ENCODE measurements around the gene CASP4.
"Not testable (repeated sequence)": the region's sequence is repeated elsewhere in the genome, so short reads cannot be mapped to it uniquely, and the experiment has no call there.

Gene CASP4

DNA sequence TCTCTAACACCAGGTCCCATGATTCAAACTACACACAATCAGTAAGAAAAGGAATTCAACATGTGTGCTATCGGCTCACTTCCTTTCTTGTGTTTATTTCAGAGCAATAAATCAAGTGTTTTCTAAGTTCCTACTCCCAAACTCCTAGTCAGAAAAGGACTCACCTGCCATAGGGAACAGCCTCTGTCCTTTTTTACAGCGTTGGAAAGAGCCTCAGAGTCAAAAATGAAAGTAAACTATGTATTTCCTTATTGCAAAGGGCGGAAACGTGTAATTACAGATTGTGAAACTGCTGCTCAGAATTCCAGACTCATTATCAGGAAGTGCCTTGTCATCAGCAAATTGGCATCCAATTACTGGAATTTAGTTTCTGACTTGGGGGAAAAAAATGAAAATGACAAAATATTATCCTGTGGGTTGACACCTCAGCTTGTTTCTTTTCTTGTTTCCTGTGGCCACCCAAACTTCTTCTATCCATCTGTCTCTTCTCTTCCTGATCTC, at the start of gene CASP4:
CASP4 (minus strand) TSS at position 220 of the 501 bp plus-strand sequence; CDS start at position 171, 49 bp downstream.
- DNase-seq, result peak; percentile 61

DNA sequence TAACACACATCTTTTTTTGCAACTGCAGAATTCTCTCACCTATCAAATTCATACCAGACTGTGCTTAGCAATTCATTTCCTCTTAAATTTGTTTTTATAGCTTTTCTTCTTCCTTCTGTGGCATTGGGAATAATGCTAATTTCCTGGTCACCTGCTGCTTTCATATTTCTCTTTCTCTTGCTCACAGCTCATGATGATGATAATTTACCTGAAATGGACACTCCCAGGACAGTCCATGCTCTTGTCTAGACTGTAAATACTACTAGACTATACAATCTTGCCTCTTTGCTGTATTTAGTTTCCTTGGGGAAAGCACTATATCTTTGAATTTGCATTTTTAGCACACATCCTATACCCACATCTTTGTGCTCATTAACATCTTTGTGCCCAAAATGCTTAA, 39.1 kb upstream of the CASP4 start:
- DNase-seq, result no peak

DNA sequence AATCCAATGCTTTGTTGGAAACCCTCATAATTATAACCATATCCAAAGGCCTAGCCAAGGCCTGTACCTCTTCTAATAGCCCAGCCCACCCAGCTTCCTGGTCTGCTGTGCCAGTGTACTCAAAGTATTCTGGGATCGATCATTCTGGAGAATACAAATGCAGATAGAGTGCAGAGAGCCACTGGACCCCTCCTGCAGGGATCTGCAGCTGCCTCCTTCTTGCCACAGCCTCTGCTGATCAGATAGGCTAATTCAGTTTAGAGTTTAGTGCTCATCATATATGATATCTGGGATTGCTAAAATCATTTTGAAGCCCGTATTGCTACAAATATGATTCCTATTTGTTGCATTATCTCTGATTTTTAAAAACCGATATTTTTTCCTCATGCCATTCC, 37.1 kb upstream of the CASP4 start:
- no peak for DNase-seq

DNA sequence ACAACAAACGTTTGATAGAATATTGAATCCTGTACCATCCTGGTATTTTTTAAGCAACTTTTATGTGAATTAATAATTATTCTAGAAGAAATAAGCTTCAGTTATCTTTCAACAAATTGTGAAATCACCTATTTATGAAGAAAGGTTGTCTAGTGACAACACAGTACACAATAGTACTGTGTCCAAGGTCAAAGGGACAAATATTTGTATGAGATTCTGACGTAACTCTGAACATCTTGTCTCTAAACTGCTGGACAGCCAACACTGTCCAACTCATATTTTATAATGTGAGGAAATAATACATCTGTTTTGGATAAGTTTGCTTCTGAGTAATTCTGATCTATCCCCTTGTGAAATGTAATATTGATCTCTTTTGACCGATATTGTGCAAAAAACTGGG, 35.6 kb upstream of the CASP4 start:
- DNase-seq, result no peak

DNA sequence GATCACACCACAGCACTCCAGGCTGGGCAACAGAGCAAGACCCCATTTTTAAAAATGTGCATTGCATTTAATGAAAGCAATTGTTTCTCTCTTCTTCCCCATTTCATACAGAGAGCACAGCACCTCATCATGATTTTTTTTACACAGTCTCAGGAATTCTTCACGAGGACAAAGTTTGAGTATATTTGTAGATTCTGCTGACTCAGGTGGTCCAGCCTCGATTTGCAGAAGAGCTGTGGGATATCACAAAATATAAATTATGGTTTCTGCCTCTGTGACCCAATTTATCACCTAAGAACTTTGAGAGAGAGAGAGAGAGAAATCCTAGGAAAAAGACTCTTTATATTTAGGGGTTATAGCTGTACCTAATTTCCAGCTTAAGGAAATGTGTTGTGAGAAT, 34.8 kb upstream of the CASP4 start:
- DNase-seq, result no peak

DNA sequence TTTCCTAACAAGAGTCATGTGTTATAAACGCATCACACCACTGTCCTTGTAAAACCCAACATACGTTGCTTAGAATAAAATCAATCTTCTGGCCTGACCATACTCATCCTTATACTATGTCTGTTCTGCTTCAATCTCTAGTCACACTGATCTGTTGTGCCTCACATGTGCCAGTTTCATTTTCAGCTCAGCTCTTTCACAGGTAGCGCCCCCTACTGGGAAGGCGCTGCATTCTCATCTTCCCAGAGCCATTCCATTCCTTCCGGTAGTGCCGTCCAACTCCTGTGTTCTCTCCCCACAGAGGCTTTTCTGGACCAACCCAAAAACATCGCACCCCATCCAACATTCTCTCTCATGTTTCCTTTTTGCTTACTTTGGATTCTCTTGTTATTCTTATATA, 32.4 kb upstream of the CASP4 start:
- peak; percentile 69 for DNase-seq

DNA sequence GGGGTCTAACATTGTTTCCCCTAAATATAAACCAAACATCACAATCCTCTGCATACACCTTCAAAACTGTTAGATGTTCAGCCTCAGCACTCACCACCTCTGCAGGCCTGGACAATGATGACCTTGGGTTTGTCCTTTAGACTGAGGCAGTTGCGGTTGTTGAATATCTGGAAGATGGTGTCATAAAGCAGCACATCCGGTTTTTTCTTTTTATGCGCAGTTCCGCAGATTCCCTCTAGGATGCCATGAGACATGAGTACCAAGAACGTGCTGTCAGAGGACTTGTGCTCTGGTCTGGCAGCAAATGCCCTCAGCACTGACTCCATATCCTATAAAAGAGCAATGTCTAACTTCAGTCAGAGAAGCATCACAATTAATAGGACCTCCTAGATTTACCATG, 31.8 kb upstream of the CASP4 start:
- DNase-seq, result no peak

DNA sequence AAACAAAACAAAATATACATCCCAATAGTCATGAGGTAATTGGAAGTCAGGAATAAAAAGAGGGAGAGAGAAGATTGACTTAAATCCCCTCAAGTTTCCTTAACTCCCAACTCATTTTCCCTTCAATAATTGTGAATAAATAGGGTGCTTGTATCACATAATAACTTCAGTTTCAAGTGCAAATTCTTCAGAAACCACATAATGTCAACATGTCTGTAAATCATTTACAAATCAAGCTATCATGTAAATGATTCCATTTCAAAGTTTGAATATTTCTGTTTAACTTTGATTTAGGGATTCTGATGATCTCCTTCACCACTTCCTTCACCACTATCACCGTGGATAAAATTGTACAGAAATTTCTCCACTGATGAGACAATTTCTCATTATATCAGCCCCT, 31.3 kb upstream of the CASP4 start:
- DNase-seq, result no peak

DNA sequence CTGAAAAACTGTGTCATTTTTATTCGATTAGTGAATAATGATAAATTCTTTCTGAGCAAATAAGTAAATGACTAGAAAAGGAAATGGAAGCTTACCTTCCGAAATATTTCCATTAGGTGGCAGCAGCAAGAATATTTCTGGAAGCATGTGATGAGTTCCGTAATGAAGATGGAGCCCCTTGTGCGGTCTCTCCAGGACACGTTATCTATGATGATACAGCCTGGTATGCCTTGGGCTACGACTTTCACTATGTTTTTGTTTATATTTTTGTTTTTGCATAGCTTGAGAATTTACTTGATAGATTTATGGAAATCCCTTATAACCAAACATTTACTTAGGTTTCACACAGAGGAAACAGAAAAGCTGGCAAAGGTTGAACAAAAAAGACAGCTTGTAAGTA, 28.9 kb upstream of the CASP4 start:
- no peak for DNase-seq

DNA sequence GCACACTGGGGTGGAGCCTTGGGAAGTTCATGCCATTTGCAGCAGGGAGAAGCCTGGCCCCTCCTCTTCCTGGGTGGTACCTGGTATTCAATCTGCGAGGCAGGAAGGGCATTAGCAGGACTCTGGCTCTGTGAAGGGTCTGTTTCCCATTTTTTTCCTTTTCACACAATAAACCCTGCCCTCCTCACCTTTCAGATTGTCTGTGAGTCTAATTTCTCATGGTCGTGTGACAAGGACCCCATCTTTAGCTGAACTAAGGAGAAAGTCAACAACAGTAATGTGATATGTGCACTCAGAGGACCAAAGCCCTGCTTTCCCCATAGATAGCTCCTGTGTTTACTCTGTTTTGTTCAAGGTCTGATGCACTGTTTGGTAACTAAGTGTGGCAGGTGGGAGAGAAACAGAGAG, 26.6 kb upstream of the CASP4 start:
- DNase-seq, result no peak

DNA sequence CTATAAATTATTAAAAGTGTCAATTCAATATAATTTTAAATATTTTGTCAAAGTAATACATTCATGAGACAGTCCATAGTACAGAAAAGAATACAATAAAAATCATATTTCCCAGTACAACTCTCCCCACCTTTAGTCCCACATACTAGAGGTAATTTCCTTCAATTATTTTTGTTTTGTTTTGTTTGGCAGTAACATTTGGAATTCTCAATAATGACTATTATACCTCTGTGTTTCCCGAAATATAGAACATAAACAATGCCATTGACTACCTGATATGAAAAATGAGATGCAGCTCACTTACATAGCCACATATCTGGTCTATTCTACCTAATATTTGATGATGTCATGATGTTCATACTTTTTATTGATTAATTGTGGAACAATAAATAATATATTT, 24.4 kb upstream of the CASP4 start:
- no peak for DNase-seq

DNA sequence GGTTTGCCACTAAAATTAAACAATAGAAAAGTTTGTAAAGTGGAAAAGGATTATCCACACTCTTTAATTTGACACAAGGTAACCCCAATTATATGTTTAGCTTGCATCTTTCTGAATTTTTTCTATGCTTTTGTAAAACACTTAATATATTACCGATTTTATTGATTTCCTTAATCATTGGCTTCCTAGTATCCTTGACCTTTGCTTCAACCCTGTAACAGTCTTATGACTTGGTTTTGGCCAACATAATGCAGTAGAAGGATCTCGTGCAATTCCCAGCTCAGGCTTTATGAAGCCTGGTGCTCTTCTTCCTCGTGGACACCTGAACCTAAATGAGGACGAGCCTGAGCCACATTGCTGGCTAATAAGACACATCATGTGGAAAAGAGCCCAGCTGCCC, 23.6 kb upstream of the CASP4 start:
- DNase-seq, result no peak

DNA sequence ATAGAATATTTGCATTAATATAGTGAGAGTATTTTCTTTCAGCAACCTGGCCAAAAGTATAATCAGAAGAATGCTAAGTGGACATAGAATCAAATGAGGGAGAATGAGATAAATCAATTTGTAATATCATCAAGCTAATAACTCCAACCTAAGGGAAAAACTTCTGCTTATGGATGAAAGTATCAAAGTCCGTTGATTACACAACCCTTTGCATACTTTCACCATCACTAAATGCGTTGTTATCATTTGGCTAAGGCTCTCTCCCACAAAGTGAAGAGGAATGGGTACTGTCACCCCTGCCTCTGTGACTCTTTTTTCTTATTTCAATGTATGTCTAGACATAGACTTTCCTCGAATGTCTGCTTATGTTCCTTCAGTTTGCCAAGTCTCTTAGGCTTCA, 16.4 kb upstream of the CASP4 start:
- DNase-seq, result no peak

DNA sequence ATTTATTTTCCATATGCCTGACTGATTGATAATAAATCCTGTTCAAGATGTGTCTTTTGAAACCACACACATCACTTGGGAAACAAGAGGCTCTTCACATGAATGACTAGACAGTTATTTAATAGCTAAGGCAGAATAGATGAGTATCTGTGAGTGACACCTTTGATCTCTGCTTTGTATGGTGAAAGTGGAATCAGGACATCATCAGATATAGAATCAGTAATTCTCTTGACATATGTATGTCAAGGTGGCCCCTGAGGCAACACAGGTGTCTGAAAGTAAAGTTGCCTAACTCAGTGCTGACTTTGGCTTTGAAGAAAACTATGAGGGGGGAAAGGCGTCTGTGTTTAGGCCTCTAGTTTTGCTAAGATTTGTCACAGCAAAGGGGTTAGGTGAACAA, 11.5 kb upstream of the CASP4 start:
- DNase-seq, result no peak

DNA sequence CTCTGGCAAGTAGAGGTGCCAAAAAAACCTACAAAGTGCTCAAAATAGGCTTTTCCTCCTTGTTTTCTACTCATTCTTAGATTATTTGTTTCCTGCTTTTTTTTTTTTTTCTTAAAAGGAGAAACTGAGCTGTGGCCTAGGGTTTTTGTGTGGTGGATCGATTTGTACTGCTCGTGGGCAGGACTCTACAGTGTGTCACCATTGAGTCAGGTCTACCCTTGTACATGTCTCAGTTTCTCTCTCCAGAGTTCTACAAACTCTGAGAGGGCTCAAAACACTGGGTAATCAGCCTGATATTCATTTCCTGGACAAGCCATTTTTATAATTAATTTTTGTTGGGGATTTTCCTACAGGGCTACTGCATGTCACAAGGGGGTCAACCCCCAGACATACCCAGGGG, 5.2 kb upstream of the CASP4 start:
- no peak for DNase-seq

DNA sequence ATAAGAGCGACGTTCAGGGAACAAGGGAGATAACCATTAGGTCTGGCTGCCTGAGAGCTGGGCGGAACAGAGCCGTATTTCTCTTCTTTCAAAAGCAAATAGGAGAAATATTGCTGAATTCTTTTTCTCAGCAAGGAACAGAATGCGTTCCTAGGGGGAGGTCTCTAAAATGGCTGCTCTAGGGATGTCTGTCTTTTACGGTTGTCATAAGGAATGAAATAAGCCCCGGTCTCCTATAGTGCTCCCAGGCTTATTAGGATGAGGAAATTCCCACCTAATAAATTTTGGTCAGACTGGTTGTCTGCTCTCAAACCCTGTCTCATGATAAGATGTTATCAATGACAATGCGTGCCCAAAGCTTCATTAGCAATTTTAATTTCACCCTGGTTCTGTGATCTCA, 4.5 kb upstream of the CASP4 start:
- not testable (repeated sequence) for DNase-seq

DNA sequence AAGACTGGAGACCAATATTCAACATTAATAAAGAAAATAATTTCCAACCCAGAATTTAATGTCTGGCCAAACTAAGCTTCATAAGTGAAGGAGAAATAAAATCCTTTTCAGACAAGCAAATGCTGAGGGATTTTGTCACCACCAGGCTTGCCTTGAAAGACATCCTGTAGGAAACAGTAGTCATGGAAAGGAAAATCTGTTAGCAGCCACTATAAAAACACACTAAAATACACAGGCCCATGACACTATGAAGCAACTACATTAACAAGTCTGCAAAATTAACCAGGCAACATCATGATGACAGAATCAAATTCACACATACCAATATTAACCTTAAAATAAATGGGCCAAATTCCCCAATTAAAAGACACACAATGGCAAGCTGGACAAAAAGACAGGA, 2.4 kb upstream of the CASP4 start:
- no peak for DNase-seq

DNA sequence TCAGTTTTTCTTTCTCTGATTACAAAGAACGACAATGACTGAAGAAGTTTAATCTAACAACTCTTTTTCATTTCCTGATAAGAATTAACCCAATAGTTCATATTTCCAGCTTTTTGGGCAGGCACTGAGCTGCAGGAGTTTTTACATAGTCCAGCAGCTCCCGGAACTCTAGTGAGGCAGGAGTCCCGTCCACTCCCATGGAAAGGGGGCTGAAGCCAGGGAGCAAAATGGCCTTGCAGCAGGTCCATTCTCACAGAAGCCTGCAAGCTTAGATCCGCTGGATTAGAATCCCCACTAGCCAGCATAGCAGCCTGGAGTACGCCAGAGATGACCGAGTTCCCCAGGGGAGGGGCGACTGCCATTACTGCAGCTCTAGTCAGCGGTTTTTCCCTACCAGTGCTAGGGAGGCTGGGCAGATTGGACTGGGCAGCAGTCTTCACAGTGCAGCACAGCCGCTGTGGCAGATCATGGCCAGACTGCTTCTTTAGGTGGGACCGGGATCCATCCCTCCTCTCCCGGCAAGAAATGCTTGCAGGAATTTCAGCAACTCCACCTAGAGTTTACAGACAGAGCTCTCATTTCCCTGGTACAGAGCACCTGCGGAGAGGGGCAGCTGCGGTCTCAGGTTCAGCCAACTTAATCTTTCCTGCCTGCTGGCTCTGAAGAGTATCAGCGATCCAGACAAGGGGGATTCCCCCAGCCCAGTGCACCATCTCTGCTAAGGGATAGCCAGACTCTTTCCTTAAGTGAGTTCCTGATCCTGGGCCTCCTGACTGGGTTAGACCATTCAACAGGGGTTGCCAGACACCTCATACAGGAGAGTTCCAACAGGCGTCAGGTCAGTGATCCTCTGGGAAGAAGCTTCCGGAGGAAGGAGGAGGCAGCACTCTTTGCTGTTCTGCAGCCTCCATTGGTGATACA, 742 bp upstream of the CASP4 start:
- no peak for DNase-seq

DNA sequence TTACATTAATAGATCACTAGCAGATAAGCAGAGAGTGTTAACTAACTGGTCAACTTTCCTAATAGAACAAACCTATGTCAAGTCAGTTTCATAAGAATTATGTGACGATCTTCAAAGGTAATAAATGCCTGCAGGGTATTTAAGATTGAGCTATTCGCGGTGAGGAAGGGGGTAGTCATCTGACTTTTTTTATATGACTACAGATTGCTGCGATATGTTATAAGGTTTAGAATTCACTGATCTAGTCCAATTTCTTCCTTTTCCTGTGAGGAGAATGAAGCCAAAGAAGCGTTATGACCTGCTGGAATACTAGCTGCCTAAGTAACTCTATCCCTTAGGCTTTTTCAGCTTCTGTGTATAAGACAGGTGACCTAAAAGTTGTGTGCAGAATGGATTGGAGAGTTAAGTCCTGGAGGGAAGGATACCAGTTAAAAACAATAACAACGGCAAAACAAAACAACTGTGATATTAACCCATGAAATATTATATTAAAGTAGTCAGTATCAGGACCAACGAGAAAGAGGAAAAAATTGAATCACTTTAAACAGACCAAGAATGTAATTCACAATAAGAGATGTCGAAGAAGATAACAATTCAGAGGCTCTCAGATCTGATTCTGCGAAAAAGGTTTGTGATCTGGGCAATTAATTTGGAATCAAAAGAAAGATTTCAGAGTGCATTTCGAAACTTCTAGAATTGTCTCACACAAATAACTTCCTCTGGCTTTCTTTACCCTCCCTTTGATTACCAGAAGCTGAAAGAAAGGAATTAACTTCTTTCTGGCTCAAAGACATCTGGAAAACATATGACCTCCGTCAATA, 630 bp downstream of the CASP4 start:
- DNase-seq, result peak; percentile 27

DNA sequence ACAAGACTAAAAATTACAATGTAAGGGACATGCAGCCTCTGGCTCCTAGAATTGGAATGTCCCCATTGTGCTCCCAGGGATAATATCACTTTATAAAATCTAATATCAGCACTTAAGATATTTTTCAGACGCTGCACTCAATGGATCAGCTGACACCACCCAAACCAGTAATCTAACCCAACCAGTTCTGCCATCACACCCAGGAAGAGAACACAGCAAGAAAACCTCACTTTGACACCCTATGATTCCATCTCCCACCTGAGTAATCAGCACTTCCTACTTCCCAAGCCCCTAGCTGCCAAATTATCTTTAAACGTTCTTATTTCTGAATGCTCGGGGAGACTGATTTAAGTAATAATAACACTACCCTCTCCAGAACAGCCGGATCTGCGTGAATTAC, 2.6 kb downstream of the CASP4 start:
- DNase-seq, result no peak

DNA sequence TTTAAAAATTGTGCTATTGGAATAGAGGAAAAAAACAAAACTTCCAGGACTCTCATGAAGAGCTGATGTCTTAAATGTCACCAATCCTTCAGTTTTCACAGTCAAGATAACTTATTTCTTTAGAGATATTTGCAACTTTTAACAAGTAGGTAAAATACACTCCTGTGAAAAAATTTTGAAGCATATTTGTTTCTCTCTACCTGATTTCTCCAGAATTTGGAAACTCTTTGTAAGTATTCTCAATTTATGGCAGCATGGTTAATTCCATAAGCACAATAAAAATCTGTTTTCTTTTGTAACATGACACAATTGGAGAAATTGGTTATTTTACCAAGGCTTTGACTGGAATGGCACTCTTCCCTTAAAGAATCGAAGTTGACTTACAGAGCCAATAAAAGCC, 4.1 kb downstream of the CASP4 start:
- no peak for DNase-seq

DNA sequence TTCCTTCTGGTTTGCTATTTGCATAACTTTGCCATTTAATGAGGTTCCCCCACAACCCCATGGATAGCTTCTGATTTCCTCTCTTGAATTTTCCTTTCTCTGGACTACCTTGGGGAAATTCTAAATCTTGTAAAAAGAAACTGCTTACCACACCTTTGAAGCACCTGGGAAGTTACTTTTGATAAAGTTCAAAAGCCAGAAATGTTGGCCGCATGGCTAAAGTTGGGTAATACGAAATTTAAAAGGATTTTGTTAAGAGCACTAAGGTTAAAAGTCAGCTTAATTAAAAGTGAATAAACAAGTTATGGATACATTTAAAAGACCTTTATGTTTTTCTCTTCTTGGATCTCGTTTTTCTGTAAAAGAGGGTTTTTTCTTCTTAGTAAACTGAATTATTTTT, 5.5 kb downstream of the CASP4 start:
- no peak for DNase-seq

DNA sequence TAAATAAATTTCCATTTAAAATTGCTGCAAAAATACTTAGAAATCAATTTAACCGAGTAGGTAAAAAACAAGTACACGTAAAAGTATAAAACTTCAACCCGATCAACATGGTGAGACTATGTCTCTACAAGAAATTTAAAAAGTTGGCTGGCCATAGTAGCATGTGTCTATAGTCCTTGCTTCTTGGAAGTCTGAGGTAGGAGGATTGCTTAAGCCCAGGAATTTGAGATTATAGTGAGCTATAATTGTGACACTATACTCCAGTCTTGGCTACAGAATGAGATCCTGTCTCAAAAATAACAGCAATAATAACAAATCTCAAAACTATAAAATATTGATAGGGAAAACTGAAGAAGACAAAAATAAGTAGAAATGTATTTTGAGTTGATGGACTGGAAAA, 11.1 kb downstream of the CASP4 start:
- no peak for DNase-seq

DNA sequence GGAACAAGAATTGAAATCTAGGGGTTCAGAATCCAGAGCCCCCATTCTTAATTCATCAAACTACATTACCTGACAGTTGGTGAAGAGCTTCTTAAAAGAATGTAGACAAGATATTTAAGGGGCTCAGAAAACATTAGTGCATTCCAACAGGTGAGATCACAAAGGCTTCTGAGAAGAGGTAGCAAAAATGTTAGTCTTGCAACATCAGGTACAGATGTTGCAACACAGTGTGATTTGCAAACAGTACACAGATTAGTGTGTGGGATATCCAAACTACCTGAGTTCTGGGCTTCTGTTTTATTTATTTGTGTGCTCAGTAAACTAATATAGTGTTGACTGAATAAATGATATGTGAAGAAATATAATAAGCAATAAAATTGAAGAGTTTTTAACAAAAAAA, 11.8 kb downstream of the CASP4 start:
- DNase-seq, result no peak
